ENCODE results near the gene APOC1.
"Not testable (repeated sequence)": the region's sequence is repeated elsewhere in the genome, so short reads cannot be mapped to it uniquely, and the experiment has no call there.

The APOC1 gene

GRCh38 chr19:44890366-44891015 is 23.9 kb upstream of the APOC1 start:
- DNase-seq, result peak; percentile 100

GRCh38 chr19:44891016-44891882 is 23.2 kb upstream of the APOC1 start, which contains the start of gene TOMM40:
Gene TOMM40, plus strand, starts transcription at chr19:44891254. Its CDS starts 162 bp downstream, at chr19:44891416.
- peak; percentile 100 for DNase-seq

GRCh38 chr19:44892932-44893331 is 21.5 kb upstream of the APOC1 start:
- no peak for DNase-seq

GRCh38 chr19:44893332-44894051 is 20.9 kb upstream of the APOC1 start:
- DNase-seq, result no peak

GRCh38 chr19:44894052-44894400 is 20.4 kb upstream of the APOC1 start:
- no peak for DNase-seq

GRCh38 chr19:44894946-44895345 is 19.5 kb upstream of the APOC1 start:
- DNase-seq, result no peak

- DNase-seq, result no peak
Observed at GRCh38 chr19:44897835-44898234, 16.6 kb upstream of the APOC1 start.

- no peak for DNase-seq
Observed at GRCh38 chr19:44900328-44901244, 13.8 kb upstream of the APOC1 start.

- no peak for DNase-seq
Observed at GRCh38 chr19:44903216-44903601, 11.2 kb upstream of the APOC1 start.

- peak; percentile 1 for DNase-seq
Observed at GRCh38 chr19:44903602-44904425, 10.6 kb upstream of the APOC1 start.

GRCh38 chr19:44904426-44904994 is 9.9 kb upstream of the APOC1 start:
- DNase-seq, result no peak

- no peak for DNase-seq
Observed at GRCh38 chr19:44905437-44906160, 8.8 kb upstream of the APOC1 start, which contains the start of gene APOE. Gene APOE, plus strand, starts transcription at chr19:44905796. Its CDS starts 829 bp downstream, at chr19:44906625.

GRCh38 chr19:44907613-44908012 is 6.8 kb upstream of the APOC1 start:
- DNase-seq, result no peak

- DNase-seq, result no peak
Observed at GRCh38 chr19:44908074-44908835, 6.2 kb upstream of the APOC1 start.

- DNase-seq, result no peak
Observed at GRCh38 chr19:44908836-44909261, 5.6 kb upstream of the APOC1 start.

- DNase-seq, result no peak
Observed at GRCh38 chr19:44909775-44910174, 4.6 kb upstream of the APOC1 start.

GRCh38 chr19:44911896-44912295 is 2.5 kb upstream of the APOC1 start:
- DNase-seq, result not testable (repeated sequence)

- DNase-seq, result no peak
Observed at GRCh38 chr19:44912854-44913253, 1.6 kb upstream of the APOC1 start.
